ENCODE data around the gene MACF1.

MACF1 gene

GRCh38 chr1:39295901-39296300 is 91.4 kb downstream of the MACF1 start:
- no peak for DNase-seq (ENCODE audit: low spot score)

GRCh38 chr1:39297551-39297950 is 93.1 kb downstream of the MACF1 start:
- no peak for DNase-seq (ENCODE audit: low spot score)

GRCh38 chr1:39301606-39302005 is 97.1 kb downstream of the MACF1 start:
- DNase-seq (ENCODE audit: low spot score), result no peak

- no peak for DNase-seq (ENCODE audit: low spot score)
Observed at GRCh38 chr1:39305555-39305954, 101.1 kb downstream of the MACF1 start.

- no peak for DNase-seq (ENCODE audit: low spot score)
Observed at GRCh38 chr1:39310015-39310414, 105.5 kb downstream of the MACF1 start.

- no peak for DNase-seq (ENCODE audit: low spot score)
Observed at GRCh38 chr1:39310691-39311090, 106.2 kb downstream of the MACF1 start.

GRCh38 chr1:39317111-39317510 is 112.6 kb downstream of the MACF1 start:
- DNase-seq (ENCODE audit: low spot score), result no peak

GRCh38 chr1:39317910-39318633 is 113.6 kb downstream of the MACF1 start:
- no peak for DNase-seq (ENCODE audit: low spot score)

GRCh38 chr1:39321979-39322378 is 117.5 kb downstream of the MACF1 start:
- DNase-seq (ENCODE audit: low spot score), result no peak

- no peak for DNase-seq (ENCODE audit: low spot score)
Observed at GRCh38 chr1:39322431-39322830, 117.9 kb downstream of the MACF1 start.

- DNase-seq (ENCODE audit: low spot score), result no peak
Observed at GRCh38 chr1:39324888-39325287, 120.4 kb downstream of the MACF1 start.

GRCh38 chr1:39326836-39327235 is 122.3 kb downstream of the MACF1 start:
- no peak for DNase-seq (ENCODE audit: low spot score)

- DNase-seq (ENCODE audit: low spot score), result peak; percentile 15
Observed at GRCh38 chr1:39328095-39328494, 123.6 kb downstream of the MACF1 start.

GRCh38 chr1:39328586-39329121 is 124.2 kb downstream of the MACF1 start:
- no peak for DNase-seq (ENCODE audit: low spot score)

- DNase-seq (ENCODE audit: low spot score), result no peak
Observed at GRCh38 chr1:39331647-39332046, 127.2 kb downstream of the MACF1 start.

GRCh38 chr1:39332291-39332690 is 127.8 kb downstream of the MACF1 start:
- DNase-seq (ENCODE audit: low spot score), result no peak

GRCh38 chr1:39332828-39333227 is 128.3 kb downstream of the MACF1 start:
- peak; percentile 31 for DNase-seq (ENCODE audit: low spot score)

- no peak for DNase-seq (ENCODE audit: low spot score)
Observed at GRCh38 chr1:39333296-39333695, 128.8 kb downstream of the MACF1 start.

GRCh38 chr1:39335216-39335615 is 130.7 kb downstream of the MACF1 start:
- no peak for DNase-seq (ENCODE audit: low spot score)

GRCh38 chr1:39337067-39337466 is 132.6 kb downstream of the MACF1 start:
- DNase-seq (ENCODE audit: low spot score), result no peak

- DNase-seq (ENCODE audit: low spot score), result no peak
Observed at GRCh38 chr1:39342776-39343175, 138.3 kb downstream of the MACF1 start.

- DNase-seq (ENCODE audit: low spot score), result no peak
Observed at GRCh38 chr1:39344394-39345154, 140.1 kb downstream of the MACF1 start.

- DNase-seq (ENCODE audit: low spot score), result no peak
Observed at GRCh38 chr1:39346872-39347271, 142.4 kb downstream of the MACF1 start.
